IMR-90 (cell line): ENCODE results near the gene FAM72D. TPM values are rescaled to one million over a fixed set of nuclear protein-coding genes. Genes with fewer than 3 reads are reported as not detected.
"Not testable (repeated sequence)": the region's sequence is repeated elsewhere in the genome, so short reads cannot be mapped to it uniquely, and the experiment has no call there.

Experiments
- ATAC-seq: fragments of 200-7000 bp; cut with Tn5 transposase; 2 replicates; pipeline ENCODE4 v1.9.1; 2020; ENCODE audit warnings: low read depth, mild to moderate bottlenecking, moderate library complexity
- BruUV-seq: library from RNA; stranded (reverse); fragments of 400-500 nt; replicated peaks from 2 replicates; lab custom pipeline; 2021; lab: Mats Ljungman, UMichigan
- CTCF ChIA-PET: fragments of 300-600 bp; formaldehyde crosslinking; extraction: SDS; loops from one replicate; lab custom pipeline; 2021; ENCODE audit warnings: antibody characterized with exemption; lab: Yijun Ruan, JAX
- POLR2A ChIA-PET: fragments of 300-600 bp; sonication (Branson Sonifier 250); formaldehyde crosslinking; loops from one replicate; lab custom pipeline; 2022; ENCODE audit warnings: antibody characterized with exemption; ENCODE audit not compliant: unreplicated experiment; lab: Charles Lee
- DNase-seq: peaks from one replicate; pipeline ENCODE4 v3.0.0; 2013
- H2AFZ ChIP-seq: replicated peaks from 2 replicates; pipeline ENCODE3; 2013; ENCODE audit warnings: low read length, mild to moderate bottlenecking; ENCODE audit not compliant: poor library complexity
- H2AK5ac ChIP-seq: 2 replicates; pipeline ENCODE4 v1.6.1; 2013; ENCODE audit warnings: low read depth, low read length, inconsistent platforms
- H2AK9ac ChIP-seq: replicated peaks from 2 replicates; pipeline ENCODE3; 2013; ENCODE audit warnings: mild to moderate bottlenecking, low read depth, low read length, moderate library complexity; ENCODE audit not compliant: poor library complexity
- H2BK120ac ChIP-seq: 2 replicates; pipeline ENCODE4 v1.6.1; 2013; ENCODE audit warnings: low read depth, low read length, inconsistent platforms
- H2BK15ac ChIP-seq: 3 replicates; pipeline ENCODE4 v1.6.1; 2013; ENCODE audit warnings: low read depth, low read length, inconsistent platforms
- H2BK20ac ChIP-seq: 2 replicates; pipeline ENCODE4 v1.6.1; 2013; ENCODE audit warnings: low read depth, mild to moderate bottlenecking, inconsistent platforms, low read length, moderate library complexity
- H2BK5ac ChIP-seq: 2 replicates; pipeline ENCODE4 v1.6.1; 2013; ENCODE audit warnings: mild to moderate bottlenecking, low read depth, low read length, inconsistent platforms; ENCODE audit not compliant: poor library complexity, severe bottlenecking
- H3K14ac ChIP-seq: replicated peaks from 2 replicates; pipeline ENCODE4 v1.6.1; 2013; ENCODE audit warnings: low read depth, low read length, inconsistent platforms
- H3K18ac ChIP-seq: 2 replicates; pipeline ENCODE4 v1.6.1; 2013; ENCODE audit warnings: low read depth, low read length, control low read depth
- H3K23ac ChIP-seq: 2 replicates; pipeline ENCODE4 v1.6.1; 2013; ENCODE audit warnings: low read depth, low read length, inconsistent platforms
- H3K27ac ChIP-seq: 2 replicates; pipeline ENCODE4 v1.5.1; 2013; ENCODE audit warnings: mild to moderate bottlenecking, control low read depth, low read length; ENCODE audit not compliant: insufficient read depth
- H3K27me3 ChIP-seq: 2 replicates; pipeline ENCODE4 v1.6.1; 2013; ENCODE audit warnings: low read length; ENCODE audit not compliant: control insufficient read depth, insufficient read depth
- H3K36me3 ChIP-seq: 2 replicates; pipeline ENCODE4 v1.6.1; 2013; ENCODE audit warnings: low read length, mixed read lengths; ENCODE audit not compliant: control insufficient read depth, insufficient read depth
- H3K4ac ChIP-seq: 2 replicates; pipeline ENCODE4 v1.6.1; 2013; ENCODE audit warnings: low read depth, low read length, inconsistent platforms
- H3K4me1 ChIP-seq: 2 replicates; pipeline ENCODE4 v1.6.1; 2013; ENCODE audit warnings: low read length, mixed read lengths; ENCODE audit not compliant: control insufficient read depth, insufficient read depth
- H3K4me2 ChIP-seq: 2 replicates; pipeline ENCODE4 v1.6.1; 2013; ENCODE audit warnings: low read depth, mild to moderate bottlenecking, control low read depth, low read length, moderate library complexity
- H3K4me3 ChIP-seq: 2 replicates; pipeline ENCODE4 v1.5.1; 2013; ENCODE audit warnings: low read depth, mild to moderate bottlenecking, control low read depth, low read length, moderate library complexity; ENCODE audit not compliant: insufficient read depth
- H3K56ac ChIP-seq: 2 replicates; pipeline ENCODE4 v1.6.1; 2013; ENCODE audit warnings: low read length, inconsistent platforms; ENCODE audit not compliant: insufficient read depth; ENCODE audit errors: extremely low read depth
- H3K79me1 ChIP-seq, 2 experiments: 2 replicates each; pipeline ENCODE4 v1.6.1; 2013; ENCODE audit warnings: low read length in 2 of 2, inconsistent platforms in 1 of 2, low read depth in 1 of 2
- H3K9ac ChIP-seq: 2 replicates; pipeline ENCODE4 v1.6.1; 2013; ENCODE audit warnings: low read depth, low read length, control low read depth
- H3K9me1 ChIP-seq: 2 replicates; pipeline ENCODE4 v1.6.1; 2013; ENCODE audit warnings: low read length, inconsistent platforms; ENCODE audit not compliant: insufficient read depth
- H3K9me3 ChIP-seq: 2 replicates; pipeline ENCODE4 v1.6.1; 2013; ENCODE audit warnings: low read length; ENCODE audit not compliant: control insufficient read depth, insufficient read depth
- H4K20me1 ChIP-seq: 2 replicates; pipeline ENCODE4 v1.6.1; 2013; ENCODE audit warnings: low read length, inconsistent platforms; ENCODE audit not compliant: insufficient read depth
- H4K5ac ChIP-seq: 2 replicates; pipeline ENCODE4 v1.6.1; 2013; ENCODE audit warnings: mild to moderate bottlenecking, low read depth, low read length, control low read depth
- H4K8ac ChIP-seq, 2 experiments: 2 replicates each; pipeline ENCODE4 v1.6.1; 2013; ENCODE audit warnings: low read depth in 2 of 2, low read length in 2 of 2, control low read depth in 1 of 2, inconsistent platforms in 1 of 2
- H4K91ac ChIP-seq: 2 replicates; pipeline ENCODE4 v1.6.1; 2013; ENCODE audit warnings: low read depth, low read length, inconsistent platforms; ENCODE audit not compliant: insufficient read depth
- WGBS, 2 experiments: methylation state at CpG; one replicate each; pipeline versions ENCODE4 v1.1.5 to v1.1.7; 2013; ENCODE audit warnings: missing lambda C conversion rate in 2 of 2; ENCODE audit not compliant: insufficient read length in 1 of 2; ENCODE audit errors: extremely low coverage in 2 of 2; 5-methylcytosine and 5-hydroxymethylcytosine counted together
- dilution Hi-C: fragments of 300-500 bp; cut with HindIII; formaldehyde crosslinking; loops from one replicate; pipeline ENCODE4 v1.14.3; 2018; ENCODE audit warnings: low sequenced_read_pairs; ENCODE audit not compliant: unreplicated experiment
- in situ Hi-C: fragments of 300-500 bp; cut with MboI; formaldehyde crosslinking; loops from 3 replicates; pipeline ENCODE4 v1.14.3; 2019; ENCODE audit warnings: low sequenced_read_pairs, inconsistent platforms, mixed read lengths
- intact Hi-C: fragments of 100-400 bp; cut with micrococcal nuclease; formaldehyde crosslinking; loops from 2 replicates; pipeline ENCODE4 v1.10.0; 2022
- polyA plus RNA-seq, 3 experiments: library from polyadenylated mRNA; depleted of rRNA; stranded (reverse); fragments of >200 nt; gene quantifications; 2 replicates each; pipeline ENCODE4 v1.2.3, GENCODE V29; 2012; ENCODE audit warnings: low replicate concordance in 1 of 3
- total RNA-seq: library from RNA; depleted of rRNA; stranded (reverse); fragments of >200 nt; gene quantifications from 2 replicates; pipeline ENCODE4 v1.2.3, GENCODE V29; 2012

The FAM72D gene
- total and polyA plus RNA-seq, 2 of the 4 experiments (the other 2 are of a cell fraction), result 0.72 to 1.4 TPM

GRCh38 chr1:145140549-145140948 is 44.8 kb downstream of the FAM72D start:
- H3K23ac ChIP-seq, CTCF ChIA-PET, H3K9me1 ChIP-seq, BruUV-seq, H3K4me2 ChIP-seq, H3K4me1 ChIP-seq, H4K5ac ChIP-seq, H3K9ac ChIP-seq, H2BK20ac ChIP-seq, in situ Hi-C loops, H2BK120ac ChIP-seq, H4K8ac ChIP-seq, H3K36me3 ChIP-seq, intact Hi-C loops, H4K20me1 ChIP-seq, H3K9me3 ChIP-seq, POLR2A ChIA-PET, ATAC-seq, H4K91ac ChIP-seq, H2AFZ ChIP-seq, H2BK15ac ChIP-seq, H3K4me3 ChIP-seq, H3K56ac ChIP-seq, dilution Hi-C loops, H2AK9ac ChIP-seq, H3K27ac ChIP-seq, H3K18ac ChIP-seq, H3K27me3 ChIP-seq, DNase-seq, H2BK5ac ChIP-seq, H3K79me1 ChIP-seq, H3K14ac ChIP-seq, H2AK5ac ChIP-seq, H3K4ac ChIP-seq: not testable (repeated sequence)
- WGBS, 2 experiments, result no CpG with 5 or more reads among the region's 2 CpGs

DNA sequence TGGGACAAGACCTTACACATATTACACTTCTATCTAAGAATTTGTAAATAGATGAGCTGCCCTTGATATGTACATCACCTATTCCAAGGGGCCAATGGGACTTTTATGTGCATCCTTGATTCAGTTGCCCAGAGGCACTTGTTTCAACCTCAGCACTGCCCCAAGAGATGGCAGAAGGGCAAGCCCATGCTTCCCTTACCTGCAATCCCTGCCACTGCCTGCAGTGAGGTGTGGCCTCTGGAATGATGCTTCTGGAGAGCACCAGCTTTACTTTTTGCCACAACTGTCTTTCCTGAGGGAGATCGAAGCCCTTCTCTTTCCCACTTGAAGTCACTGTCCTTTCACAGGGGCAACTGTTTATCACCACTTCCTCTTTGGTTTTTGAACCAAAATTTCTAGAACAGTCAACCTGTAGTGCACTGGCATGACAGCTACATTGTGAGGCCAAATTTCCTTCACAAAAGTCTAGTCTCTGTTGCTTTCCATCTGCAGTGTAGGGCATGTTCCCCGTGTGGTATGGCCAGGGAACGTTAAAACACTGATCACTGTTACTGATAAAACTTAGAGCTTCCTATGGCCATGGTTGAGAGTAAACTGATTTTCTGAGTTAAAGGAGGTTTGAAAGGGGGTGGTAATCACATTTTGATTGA is 48.6 kb downstream of the FAM72D start:
- H3K4me3 ChIP-seq, H4K5ac ChIP-seq, H3K9me1 ChIP-seq, H3K4me1 ChIP-seq, CTCF ChIA-PET, H2BK20ac ChIP-seq, H3K18ac ChIP-seq, H3K4me2 ChIP-seq, H4K20me1 ChIP-seq, in situ Hi-C loops, H2BK15ac ChIP-seq, intact Hi-C loops, H3K14ac ChIP-seq, H3K27ac ChIP-seq, H3K23ac ChIP-seq, H2AFZ ChIP-seq, H2AK5ac ChIP-seq, ATAC-seq, BruUV-seq, H3K56ac ChIP-seq, H3K36me3 ChIP-seq, H3K27me3 ChIP-seq, H3K4ac ChIP-seq, POLR2A ChIA-PET, H4K8ac ChIP-seq, H2BK5ac ChIP-seq, DNase-seq, H2AK9ac ChIP-seq, H3K79me1 ChIP-seq, H3K9ac ChIP-seq, H3K9me3 ChIP-seq, H4K91ac ChIP-seq, H2BK120ac ChIP-seq, dilution Hi-C loops: not testable (repeated sequence)
- WGBS, 2 experiments, result no CpG with 5 or more reads among the region's 3 CpGs
